ENCODE results near the gene SERTAD2.

Gene SERTAD2

DNA sequence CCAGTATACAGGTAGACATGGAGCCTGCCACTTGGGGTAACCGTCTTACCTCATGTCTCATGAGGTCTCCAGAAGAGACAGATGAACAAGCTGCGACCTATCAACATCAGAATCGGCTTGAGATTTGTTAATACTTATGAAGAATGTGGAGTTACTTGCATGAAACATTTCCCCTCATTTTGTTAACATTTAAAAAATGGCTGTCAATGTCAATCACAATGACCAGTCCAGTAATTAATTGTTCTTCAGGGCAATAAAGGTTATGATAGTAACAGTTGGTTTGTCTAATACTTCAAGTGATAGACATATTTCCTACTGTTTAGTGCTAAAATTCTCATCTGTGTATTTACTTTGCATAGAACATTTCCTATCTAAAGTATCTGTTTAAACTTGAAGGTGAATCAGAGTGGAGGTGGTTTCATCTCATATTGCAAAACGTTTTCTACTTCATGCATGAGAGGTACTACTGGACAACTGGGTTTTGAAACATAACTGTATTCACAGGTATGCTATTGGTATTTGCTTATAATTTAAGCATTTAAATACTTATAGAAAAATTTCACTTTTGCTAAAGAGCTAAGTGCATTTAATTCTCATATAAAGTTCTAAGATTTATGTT, 15.1 kb downstream of the SERTAD2 start:
- H3K4me3 ChIP-seq (ENCODE audit: low read depth, low read length): no peak overlapping the region
- DNase-seq: no peak
- in situ Hi-C loops (cut with HindIII; ENCODE audit: low pct_ligation_motif_present, low sequenced_read_pairs): no loop called here
- H3K27me3 ChIP-seq (replicated peaks): no peaks in the 10 kb centered on the region
- no peak overlapping the region for H3K27ac ChIP-seq
- peaks cover 6% of the 10 kb centered on the region for H3K36me3 ChIP-seq (replicated peaks)
- TF ChIP-seq, protein P1, sequence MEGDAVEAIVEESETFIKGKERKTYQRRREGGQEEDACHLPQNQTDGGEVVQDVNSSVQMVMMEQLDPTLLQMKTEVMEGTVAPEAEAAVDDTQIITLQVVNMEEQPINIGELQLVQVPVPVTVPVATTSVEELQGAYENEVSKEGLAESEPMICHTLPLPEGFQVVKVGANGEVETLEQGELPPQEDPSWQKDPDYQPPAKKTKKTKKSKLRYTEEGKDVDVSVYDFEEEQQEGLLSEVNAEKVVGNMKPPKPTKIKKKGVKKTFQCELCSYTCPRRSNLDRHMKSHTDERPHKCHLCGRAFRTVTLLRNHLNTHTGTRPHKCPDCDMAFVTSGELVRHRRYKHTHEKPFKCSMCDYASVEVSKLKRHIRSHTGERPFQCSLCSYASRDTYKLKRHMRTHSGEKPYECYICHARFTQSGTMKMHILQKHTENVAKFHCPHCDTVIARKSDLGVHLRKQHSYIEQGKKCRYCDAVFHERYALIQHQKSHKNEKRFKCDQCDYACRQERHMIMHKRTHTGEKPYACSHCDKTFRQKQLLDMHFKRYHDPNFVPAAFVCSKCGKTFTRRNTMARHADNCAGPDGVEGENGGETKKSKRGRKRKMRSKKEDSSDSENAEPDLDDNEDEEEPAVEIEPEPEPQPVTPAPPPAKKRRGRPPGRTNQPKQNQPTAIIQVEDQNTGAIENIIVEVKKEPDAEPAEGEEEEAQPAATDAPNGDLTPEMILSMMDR (IDR thresholded peaks at IDR 0.05; ENCODE audit: low read depth, low read length, missing control alignments): no peak

DNA sequence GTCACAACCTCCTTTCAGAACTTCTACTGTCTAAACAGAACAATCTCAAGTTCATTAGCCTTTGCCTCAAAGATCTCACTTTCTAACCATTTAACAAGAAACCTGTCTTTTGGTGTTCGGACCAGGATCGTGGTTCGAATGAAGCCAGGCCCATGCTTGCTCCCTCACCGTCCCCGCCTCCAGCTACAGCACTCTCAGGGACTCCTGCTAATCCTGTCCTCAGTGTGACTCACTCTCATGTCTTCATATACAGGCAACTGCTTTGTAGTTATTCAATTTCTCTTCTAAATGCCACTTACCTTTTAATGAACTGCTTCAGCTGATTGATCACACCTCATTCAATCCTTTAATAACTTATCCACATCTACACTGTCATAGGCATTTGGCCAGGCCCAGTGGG, 15.8 kb downstream of the SERTAD2 start:
- TF ChIP-seq, protein P1 (IDR thresholded peaks at IDR 0.05; ENCODE audit: low read depth, low read length, missing control alignments): no peak
- peaks cover 9% of the 10 kb centered on the region for H3K36me3 ChIP-seq (replicated peaks)
- DNase-seq: no peak
- no peak overlapping the region for H3K27ac ChIP-seq
- no peak overlapping the region for H3K4me3 ChIP-seq (ENCODE audit: low read depth, low read length)
- no peaks in the 10 kb centered on the region for H3K27me3 ChIP-seq (replicated peaks)
- in situ Hi-C loops (cut with HindIII; ENCODE audit: low pct_ligation_motif_present, low sequenced_read_pairs): no loop called here

DNA sequence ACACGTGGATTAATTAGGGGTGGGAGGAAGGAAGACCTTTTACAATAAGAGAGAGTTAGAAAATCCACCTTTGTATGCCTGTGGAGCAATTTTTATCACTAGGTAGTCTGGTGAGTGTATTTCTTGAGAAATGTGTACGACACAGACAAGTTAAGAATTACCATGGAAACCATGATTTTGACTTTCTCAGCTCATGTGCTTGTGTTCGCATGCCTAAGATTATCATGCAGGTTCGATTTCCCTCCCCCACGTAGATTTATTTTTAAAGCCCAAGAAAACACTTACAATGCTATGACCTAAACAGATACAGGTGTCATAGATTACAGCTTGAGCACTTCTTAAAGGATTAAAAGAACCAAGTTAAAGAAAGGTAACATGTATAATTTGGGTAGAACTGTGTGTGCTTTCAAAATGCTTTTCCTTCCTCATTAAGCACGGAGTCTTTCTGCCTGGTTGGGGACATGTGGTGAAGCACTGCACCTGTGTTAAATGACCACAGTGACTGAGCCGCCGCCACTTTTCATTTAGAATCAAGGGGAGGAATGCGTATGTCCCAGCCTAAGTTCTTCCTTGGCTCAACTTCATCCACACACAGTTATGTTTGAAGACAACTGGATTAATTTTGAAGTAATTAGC, 16.6 kb downstream of the SERTAD2 start:
- TF ChIP-seq, protein P1 (IDR thresholded peaks at IDR 0.05; ENCODE audit: low read depth, low read length, missing control alignments): no peak
- Histone ChIP-seq H3K27ac (no peak overlapping the region), H3K27me3 (replicated peaks) (no peaks in the 10 kb centered on the region), H3K36me3 (replicated peaks) (peaks cover 9% of the 10 kb centered on the region), H3K4me3 (ENCODE audit: low read depth, low read length) (no peak overlapping the region)
- DNase-seq: no peak
- in situ Hi-C loops (cut with HindIII; ENCODE audit: low pct_ligation_motif_present, low sequenced_read_pairs): no loop called here

DNA sequence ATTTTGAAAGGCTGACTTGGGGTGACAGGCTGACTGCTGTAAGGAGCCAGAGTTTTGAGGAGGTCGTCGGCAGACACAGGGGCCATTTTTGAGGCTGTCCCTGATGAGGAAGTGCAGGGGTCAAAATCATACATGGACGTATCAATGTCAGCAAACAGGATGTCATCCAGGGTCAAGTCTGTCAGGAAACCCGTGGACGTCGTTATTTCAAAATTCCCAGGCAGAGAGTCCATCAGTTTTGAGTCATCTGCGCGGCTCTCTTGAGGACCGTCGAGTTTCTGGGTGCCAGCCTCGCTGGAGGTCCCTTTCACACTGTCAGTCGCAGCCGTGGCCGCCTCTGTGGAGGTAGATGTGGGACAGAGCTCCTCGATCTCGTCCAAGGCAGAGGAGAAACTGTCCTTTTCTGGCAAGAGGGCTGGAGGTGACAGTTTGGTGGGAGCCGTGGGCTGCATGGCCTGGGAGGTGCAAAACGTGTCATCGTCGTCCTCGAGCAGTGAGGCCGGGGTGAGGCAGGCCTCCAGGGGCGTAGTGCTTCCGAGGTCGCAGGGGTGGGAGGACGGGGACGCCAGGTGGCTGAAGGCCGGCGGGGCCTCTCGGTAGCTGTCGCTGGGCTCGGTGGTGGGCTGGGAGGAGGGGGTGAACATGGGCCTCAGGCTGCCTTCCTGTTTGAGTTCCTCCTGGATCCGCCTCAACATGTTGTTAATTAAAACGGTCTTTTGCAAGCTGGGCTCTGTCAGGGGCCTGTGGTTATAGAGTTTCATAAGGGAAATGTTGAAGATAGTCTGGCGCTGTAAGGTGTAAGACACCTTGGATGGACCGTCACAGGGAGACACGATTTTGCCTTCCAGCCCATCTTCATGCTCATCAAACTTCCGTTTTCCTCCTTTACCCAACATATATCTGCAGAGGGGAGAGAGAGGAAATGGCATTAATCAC, 17.5 kb downstream of the SERTAD2 start:
- DNase-seq: no peak
- TF ChIP-seq, protein P1 (IDR thresholded peaks at IDR 0.05; ENCODE audit: low read depth, low read length, missing control alignments): no peak
- Histone ChIP-seq H3K36me3 (replicated peaks) (peaks cover 9% of the 10 kb centered on the region), H3K27me3 (replicated peaks) (no peaks in the 10 kb centered on the region), H3K4me3 (ENCODE audit: low read depth, low read length) (no peak overlapping the region), H3K27ac (no peak overlapping the region)
- in situ Hi-C loops (cut with HindIII; ENCODE audit: low pct_ligation_motif_present, low sequenced_read_pairs): no loop called here

DNA sequence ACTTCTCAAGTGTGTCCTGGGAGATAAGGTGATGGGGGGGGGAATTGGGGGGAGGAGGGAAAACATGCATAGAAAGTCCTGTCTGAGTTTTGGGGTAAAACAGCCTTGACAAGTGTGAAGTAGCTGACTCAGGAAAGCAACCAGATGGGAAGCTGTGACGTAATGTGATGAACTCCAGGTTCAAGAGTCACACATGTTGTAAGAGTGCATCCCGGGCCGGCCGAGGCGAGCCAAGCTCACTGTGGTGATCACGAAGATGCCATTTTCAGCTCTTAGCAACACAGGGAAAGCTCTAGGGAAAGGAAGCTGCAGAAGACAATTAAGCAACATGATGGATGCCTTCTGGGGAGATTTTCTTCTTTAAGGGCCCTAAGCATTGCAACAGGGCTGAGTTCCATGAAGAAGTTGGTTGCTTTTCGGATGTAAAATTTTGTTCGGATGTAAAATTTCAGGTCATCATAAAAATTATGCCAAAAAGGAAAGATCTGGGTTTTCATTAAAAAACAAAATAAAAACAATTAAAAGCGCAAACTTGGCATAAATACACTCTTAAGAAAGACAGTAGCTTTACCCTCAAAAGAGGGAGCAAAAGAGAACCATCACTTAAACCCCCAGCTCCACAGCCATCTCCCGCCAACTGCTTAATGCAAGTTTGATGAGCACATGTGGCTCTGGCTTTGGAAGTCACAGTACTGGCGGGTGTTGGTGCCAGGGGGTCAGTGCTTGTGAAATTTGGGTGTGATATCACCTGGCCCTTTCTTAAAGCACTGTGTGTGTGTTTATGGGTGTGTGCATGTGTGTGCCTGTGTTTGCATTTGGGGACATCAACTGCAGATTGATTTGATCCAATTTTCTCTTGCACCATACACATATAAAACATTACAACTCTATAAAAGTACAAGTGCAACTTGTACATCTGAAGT, 19.1 kb downstream of the SERTAD2 start:
- TF ChIP-seq, protein P1 (IDR thresholded peaks at IDR 0.05; ENCODE audit: low read depth, low read length, missing control alignments): no peak
- in situ Hi-C loops (cut with HindIII; ENCODE audit: low pct_ligation_motif_present, low sequenced_read_pairs): no loop called here

More for the DNA sequence above, 19.1 kb downstream of the SERTAD2 start:
- no peak for DNase-seq
- H3K27ac ChIP-seq: no peak overlapping the region
- no peaks in the 10 kb centered on the region for H3K27me3 ChIP-seq (replicated peaks)
- no peak overlapping the region for H3K4me3 ChIP-seq (ENCODE audit: low read depth, low read length)
- H3K36me3 ChIP-seq (replicated peaks): peaks cover 9% of the 10 kb centered on the region

All from brain microvascular endothelial cell (primary cell).